NCI-H2171 (cell line): ENCODE results near the gene IFNAR2.
A peak's percentile ranks its signal among the peaks of the same experiment; 100 is the strongest.
"Not testable (repeated sequence)": the region's sequence is repeated elsewhere in the genome, so short reads cannot be mapped to it uniquely, and the experiment has no call there.

Experiments used
- DNase-seq: peaks from one replicate; lab custom pipeline; 2025; lab: John Stamatoyannopoulos, UW

IFNAR2 gene

DNA sequence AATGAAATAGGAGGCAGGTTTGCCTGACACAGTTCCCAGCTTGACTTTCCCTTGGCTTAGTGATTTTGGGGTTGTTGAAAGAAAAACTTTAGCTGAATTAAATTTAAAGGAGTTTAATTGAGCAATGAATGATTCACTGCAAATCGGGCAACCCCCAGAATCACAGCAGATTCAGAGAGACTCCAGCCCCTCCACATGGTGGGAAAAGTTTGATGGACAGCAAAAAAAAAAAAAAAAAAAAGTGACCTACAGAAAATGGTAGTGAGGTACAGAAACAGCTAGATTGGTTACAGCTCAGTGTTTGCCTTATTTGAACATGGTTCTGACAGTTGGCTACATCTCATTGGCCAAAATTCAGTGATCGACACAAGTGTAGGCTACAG lies 12.6 kb upstream of the IFNAR2 start:
- DNase-seq = no peak

DNA sequence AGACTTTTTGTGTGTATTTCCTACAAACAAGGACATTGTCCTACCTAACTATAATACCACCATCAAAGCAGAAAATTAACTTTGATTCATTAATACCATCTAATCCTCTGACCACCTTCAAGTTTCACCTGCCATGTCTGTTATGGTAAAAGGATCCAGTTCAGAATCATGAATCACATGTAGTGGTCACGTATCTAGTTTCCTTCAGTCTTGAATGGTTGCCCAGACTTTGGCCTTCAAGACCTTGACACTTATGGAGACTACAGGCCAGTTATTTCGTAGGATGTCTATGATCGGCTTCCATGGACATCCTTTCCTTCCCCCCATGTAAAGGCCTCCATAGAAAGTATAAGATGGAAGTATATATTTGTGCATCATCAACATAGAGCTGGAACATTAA lies 10.4 kb upstream of the IFNAR2 start:
- DNase-seq = no peak

DNA sequence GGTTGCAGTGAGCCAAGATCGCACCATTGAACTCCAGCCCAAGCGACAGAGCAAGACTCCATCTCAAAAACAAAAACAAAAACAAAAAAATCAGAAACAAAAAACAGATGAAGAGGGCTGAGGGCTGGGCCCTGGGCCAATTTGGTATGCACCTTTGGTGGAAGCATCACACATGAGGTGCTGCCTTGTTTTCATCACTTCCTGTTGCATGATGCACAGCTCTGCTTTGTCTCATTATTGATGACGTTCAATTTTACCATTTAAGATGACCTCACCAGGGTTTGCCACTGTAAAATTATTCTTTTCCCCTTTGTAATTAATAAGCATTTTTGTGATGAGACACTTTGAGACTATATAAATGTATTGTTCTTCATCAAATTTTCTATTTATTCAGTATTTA lies 9.8 kb upstream of the IFNAR2 start:
- DNase-seq = no peak

DNA sequence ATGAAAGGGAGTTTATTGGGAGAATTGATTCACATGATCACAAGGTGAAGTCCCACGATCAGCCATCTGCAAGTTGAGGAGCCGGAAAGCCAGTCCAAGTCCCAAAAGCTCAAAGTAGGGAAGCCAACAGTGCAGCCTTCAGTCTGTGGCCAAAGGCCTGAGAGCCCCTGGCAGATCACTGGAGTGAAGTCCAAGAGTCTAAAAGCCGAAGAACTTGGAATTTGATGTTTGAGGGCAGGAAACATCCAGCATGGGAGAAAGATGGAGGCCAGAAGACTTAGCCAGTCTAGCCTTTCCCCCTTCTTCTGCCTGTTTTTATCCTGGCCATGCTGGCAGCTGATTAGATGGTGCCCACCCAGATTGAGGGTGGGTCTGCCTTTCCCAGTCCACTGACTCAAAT lies 4.4 kb upstream of the IFNAR2 start:
- not testable (repeated sequence) for DNase-seq

DNA sequence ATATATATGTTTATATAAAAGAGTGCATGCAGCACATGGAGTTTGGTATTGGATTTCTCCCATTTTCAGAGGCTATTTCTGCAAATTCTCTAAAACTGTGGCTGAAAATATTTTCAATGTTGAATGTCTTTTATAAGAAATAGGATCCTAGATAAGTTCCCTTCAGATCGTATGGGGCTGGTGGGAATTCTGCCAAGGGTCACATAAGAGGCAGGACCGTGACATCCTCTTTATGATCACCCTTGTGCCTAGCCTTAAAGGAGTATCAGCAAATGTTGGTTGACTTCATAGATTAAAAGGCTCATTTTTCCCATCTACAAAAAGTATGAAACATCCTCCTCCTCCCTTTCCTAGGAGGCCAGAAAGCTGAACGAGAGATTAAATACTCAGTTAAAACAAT lies 1.3 kb upstream of the IFNAR2 start:
- no peak for DNase-seq

DNA sequence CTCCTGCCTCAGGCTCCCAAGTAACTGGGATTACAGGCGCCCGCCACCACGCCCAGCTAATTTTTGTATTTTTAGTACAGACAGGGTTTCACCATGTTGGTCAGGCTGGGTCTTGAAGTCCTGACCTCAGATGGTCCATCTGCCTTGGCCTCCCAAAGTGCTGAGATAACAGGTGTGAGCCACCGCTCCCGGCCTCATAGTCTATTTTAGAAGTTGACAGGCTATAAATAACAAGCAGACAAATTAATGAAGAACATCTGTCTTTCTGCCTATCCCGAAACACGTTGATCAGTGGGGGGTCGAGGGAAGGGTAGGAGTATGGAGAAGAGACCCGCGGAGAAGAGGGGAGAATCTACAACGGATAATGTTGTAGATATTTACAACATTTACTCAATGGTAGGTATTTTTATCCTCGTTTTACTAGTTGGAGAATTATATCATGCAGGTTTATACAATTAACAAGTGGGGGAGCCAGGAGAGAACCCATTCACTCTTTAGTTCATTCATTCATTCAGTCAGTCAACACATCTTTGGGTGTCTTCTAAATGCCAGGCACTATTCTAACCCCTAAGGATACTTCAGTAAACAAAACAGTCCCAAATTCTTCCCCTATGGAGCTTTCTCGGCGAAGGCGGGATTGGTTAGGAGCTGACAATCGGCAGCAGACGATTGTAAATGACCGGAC lies 497 bp upstream of the IFNAR2 start:
- no peak for DNase-seq

DNA sequence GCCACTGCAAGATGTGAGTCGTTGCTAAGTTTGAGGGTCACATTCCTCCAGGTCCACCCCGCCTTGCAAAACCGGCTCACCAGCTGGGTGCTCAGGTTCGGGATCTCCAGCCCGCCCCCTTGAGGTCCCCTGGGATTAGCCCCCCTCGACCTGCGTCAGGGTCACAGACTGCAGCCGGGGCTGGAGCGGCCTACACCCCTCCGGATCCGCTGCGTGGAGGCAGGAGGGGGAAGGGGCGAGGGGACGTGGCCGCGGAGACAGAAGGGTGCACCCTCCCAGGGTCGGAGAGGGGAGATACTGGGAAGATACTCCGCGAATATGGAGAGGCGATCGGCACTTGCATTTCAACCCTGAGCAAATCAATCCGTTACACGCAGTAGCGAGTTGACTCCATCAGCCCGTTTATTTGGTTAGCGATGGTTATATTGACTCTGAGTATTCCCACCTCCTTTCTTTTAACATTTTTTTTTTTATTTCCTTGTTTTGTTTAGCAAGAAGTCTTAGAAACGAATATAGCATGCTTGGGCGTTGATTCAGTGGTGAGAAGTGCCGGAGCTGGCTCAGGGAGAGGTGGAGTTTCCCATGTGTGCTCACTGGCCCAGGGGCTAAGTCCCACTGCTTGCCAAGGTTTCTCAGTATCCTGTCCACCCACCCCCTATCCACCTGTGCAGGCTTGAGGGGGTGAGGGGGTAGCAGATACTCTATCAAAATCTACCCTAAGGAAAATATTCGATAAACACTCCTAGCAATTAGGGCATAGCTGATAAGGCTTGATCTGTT lies 997 bp downstream of the IFNAR2 start:
- peak; percentile 45 for DNase-seq

DNA sequence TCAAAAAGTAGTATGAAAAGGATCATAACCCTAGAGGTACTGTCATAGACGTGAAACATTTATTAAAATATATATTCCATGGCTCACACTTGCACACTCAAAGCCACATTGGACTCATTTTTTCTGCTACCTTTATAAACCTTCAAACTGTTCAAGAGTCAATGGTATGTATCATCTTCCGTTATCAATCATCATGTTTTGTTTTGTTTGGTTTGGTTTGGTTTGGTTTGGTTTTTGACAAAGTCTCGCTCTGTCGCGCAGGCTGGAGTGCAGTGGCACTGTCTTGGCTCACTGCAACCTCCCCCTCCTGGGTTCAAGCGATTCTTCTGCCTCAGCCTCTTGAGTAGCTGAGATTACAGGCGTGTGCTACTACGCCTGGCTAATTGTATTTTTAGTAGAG lies 1.8 kb downstream of the IFNAR2 start:
- DNase-seq = no peak

DNA sequence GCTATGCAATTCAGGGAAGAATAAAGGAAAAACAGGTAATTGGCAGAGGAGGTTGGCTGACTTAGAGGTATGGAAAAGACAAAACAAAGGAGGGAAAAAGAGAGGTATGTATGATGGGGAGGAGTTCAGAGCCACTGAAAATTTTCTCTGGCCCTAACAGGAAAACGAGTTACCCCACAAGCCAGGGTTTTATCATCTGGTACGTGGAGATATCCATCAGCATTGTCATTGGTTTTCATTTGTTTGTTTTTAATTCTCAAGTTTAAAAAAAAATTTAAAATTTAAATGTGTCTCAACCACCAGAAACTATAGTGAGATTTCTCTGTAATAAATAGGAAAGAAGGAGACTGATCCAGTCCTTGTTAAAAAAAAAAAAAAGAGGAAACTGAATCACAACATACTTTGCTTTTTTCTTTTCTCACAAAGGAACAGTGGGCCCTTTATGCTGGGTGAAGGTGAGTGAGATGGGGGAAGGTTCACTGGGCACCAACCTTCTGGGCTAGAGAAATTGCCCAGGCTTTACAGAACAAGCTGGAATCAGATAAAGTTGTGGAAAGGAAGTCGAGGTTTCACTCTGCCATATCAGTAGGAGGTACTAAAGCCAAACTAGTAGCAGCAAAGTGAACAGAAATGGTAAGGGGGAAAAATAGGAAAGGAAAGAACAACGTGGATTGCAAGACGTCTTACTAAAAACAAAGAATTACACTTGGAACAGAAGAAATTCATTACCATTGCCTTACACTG lies 2.7 kb downstream of the IFNAR2 start:
- no peak for DNase-seq

DNA sequence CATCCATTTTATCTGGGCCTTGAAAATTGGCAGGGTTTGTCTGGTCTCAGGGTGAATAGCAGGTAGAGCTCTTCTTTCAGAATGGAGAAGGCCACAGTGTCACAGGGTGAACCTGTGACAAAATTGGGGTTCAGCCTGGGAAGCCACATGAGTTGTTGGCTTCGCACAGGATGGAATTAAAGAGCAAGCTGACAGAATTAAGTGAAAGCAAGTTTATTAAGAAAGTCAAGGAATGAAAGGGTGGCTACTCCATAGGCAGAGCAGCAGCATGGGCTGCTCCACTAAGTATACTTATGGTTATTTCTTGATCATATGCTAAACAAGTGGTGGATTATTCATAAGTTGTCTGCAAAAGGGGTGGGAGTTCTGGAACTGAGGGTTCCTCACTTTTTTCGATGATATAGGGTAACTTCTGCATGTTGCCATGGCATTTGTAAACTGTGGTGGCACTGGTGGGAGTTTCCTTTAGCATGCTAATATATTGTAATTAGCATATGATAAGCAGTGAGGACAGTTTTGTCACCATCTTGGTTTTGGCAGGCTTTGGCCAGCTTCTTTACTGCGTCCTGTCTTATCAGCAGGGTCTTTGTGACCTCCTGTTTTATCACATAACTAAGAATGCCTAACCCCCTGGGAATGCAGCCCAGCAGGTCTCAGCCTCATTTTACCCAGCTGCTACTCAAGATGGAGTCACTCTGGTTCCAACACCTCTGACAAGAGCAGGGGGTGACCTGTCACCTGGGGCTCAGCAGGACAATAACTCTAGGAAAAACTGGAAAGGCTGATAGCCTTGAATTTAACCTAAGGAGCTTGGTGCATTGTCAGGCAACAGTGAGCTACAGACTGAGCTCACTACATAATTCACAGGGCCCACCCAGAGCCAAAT lies 5.1 kb downstream of the IFNAR2 start:
- DNase-seq = no peak

DNA sequence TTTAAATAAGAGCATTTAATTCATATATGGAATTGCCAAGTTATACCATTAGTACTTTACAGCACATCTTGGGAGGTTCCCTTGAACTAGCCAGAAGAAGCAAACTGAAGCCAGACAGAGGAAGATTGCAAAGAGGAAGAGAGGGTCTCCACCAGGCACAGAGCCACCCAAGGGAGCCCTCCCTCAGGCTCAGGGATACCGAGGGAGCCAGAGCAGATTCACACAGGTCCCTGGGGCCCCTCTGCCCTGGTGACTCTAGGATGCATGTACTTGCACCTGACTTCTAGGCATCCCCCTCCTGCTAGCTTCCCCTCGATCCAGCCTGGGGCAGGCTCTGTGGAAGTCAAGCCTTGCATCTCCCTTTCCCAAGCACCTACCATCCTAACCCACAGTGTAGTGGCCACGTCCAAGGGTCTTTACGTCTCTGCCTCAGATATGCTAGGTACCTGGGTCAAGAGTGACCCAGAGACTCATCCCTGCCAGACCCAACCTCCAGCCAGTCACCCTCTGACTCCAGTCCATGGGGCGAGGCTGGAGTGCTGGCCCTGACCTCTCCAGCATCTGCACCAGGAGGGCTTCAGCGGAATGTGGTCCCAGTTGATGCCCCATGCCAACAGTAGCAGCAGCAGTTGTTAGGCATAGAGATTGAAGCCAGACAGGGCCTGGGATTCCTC lies 6.4 kb downstream of the IFNAR2 start:
- DNase-seq = no peak

DNA sequence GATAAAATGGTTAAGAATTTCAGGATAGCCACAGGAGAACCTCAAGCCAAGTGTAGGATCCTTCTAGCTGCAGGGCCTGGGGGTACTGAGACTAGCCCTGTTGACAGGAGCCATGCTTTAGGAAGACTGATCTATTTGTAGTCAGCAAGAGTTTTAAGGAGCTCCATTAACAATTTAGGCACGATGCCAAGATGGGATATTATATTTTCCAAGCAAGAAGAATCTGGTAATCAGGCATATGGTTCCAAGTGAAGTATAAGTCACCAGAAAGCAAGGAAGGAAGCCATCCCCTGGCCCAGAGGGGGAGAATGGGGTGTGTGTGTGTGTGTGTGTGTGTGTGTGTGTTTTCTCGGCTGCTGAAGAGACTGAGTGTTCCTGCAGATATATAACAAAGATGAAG lies 7.0 kb downstream of the IFNAR2 start:
- peak; percentile 29 for DNase-seq

DNA sequence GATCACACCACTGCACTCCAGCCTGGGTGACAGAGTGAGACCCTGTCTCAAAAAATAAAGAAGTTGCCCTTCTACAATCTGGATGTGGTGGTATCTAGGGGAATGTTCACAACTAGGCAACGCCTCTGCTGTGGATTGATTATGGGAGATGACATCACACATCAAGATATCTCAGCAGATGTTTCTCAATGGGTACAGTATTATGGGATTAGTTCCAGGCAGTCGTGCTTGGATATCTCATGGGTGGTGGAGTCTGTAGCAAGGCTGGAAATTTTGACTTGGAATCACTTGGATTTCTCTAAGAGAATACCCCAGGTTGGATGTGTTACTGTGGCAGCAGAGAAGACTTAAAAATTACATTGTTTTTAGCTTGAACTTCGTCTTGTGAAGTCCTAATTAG lies 7.7 kb downstream of the IFNAR2 start:
- DNase-seq = no peak

DNA sequence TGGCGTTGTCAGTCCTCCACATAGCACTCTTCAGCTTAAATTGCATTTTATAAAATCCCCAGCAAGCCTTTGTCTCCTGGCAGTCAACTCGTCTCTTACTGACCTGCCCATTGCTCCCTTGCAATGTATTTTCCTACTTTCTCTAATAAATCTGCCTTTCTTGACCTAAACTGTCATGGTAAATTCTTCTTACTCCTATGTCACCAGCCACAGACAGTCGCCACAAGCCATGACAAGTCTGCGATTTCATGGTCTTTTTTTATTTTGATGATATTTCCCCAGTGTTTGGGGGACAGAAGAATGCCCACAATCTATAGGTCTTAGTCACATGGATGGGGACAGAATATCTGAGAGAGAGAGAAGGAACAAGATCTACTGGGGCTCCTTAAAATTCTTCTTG lies 8.4 kb downstream of the IFNAR2 start:
- no peak for DNase-seq

DNA sequence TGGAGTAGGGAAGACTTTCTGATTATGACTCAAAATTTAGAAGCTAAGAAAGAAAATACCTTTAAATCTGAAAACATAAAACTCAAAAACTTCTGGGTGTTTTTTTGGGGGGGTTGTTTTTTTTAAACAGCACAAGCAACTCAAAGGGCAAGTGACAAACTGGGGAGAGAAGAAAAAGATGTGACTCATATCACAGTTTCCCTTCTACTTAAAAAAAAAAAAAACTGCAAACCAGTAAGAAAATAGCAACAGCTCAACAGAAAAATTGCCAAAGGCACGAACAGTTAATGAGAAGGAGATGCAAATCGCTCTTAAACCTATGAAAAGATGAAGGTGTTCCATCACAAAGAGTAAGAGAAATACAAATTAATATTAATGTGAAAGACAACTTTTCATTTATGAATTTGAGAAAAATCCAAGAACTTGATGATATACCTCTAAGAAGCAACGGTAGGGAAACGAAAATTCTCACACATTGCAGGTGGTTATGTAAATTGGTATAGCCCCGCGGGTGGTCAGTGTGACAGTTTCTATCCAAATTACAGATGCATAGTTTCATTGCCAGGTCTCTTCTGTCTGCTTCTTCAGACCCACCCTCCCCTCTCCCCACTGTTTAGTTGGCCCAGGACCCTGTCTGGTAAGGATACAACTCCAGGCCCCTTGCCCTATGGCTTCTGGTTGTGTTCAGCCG lies 9.0 kb downstream of the IFNAR2 start:
- no peak for DNase-seq

DNA sequence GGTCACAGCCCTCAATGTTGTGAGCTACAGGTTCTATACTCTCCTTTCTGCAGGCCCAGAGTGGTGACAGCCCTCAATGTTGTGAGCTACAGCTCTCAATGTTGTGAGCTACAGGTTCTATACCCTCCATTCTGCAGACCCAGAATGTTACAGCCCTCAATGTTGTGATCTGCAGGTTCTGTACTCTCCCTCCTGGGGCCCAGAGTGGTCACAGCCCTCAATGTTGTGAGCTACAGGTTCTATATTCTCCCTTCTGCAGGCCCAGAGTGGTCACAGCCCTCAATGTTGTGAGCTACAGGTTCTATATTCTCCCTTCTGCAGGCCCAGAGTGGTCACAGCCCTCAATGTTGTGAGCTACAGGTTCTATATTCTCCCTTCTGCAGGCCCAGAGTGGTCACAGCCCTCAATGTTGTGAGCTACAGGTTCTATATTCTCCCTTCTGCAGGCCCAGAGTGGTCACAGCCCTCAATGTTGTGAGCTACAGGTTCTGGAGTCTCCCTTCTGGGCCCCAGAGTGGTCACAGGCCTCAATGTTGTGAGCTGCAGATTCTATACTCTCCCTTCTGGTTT lies 9.9 kb downstream of the IFNAR2 start:
- DNase-seq = not testable (repeated sequence)

DNA sequence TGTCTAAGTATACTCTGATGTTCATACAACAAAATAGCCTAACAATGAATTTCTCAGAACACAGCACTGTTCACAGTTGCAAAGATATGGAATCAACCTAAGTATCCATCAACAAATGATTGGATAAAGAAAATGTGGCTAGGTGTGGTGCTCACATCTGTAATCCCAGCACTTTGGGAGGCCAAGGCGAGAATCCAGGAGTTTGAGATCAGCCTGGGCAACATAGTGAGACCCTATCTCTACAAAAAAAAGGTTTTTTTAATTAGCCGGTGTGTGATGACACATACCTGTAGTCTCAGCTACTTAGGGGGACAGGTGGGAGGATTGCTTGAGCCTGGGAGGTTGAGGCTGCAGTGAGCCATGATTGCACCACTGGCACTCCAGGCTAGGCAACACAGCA lies 10.7 kb downstream of the IFNAR2 start:
- no peak for DNase-seq

DNA sequence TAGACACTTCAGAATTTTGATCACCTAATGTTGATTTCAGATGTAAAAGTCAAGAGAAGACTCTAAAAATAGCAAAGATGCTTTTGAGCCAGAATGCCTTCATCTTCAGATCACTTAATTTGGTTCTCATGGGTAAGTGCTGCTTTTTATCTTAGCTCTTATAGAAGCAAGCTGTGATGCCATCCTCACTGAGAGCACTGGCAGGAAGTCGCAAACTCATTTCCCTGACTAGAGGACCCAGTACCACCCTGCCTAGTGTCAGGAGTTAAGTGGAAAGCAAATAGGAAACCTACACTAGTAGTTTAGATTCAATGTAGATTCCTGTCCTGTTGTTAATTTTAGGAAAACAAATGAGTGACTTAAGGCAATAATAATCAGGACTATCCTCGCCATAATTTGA lies 12.1 kb downstream of the IFNAR2 start:
- DNase-seq = no peak

DNA sequence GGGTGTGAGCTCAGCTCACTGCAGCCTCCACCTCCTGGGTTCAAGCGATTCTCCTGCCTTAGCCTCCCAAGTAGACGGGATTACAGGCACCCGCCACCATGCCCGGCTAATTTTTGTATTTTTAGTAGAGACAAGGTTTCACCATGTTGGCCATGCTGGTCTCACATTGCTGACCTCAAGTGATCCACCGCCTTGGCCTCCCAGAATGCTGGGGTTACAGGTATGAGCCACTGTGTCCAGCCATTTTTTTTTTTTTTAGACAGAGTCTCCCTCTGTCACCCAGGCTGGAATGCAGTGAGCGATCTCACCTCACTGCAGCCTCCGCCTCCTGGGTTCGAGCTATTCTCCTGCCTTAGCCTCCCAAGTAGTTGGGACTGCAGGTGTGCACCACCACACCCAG lies 13.1 kb downstream of the IFNAR2 start:
- DNase-seq = not testable (repeated sequence)

DNA sequence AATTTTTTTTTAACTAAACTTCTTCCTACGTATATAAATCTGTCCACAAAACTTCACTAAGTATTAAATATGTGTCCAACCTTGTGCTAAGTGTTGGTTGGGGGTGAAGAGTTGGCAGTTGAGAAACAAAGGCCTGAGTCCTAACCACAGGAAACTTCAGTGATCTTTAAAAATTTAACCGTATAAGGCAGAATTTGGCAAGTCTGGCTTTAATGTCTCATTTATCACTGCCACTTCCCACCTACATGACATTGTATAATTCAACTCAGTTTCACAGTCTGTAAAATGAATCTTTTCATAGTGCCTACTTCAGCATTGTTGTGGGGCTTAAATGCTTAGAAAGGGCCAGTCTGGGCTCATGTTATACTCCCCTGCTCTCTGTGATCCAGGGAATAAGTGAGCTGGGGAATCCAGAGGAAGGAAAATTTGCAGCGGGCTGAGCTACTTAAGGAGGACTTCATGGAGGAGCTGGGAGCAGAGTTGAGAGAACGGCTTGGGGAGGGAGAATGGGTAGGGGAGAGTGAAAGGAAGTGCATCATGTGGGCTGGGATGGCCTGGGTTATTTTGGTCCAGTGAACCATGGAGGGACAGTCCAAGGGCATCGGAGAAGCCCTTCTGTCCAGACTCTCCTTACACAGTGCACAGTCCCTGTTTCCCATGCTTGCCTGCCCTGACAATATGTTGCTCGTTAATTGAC lies 14.5 kb downstream of the IFNAR2 start:
- DNase-seq = no peak
